T1000 (cell line): ENCODE data around the gene SLC10A7.

ENCODE experiments used
- DNase-seq: peaks from one replicate; lab custom pipeline; 2025; ENCODE audit warnings: mixed read lengths; lab: John Stamatoyannopoulos, UW

Gene SLC10A7

GRCh38 chr4:146439999-146440398 lies 81.7 kb downstream of the SLC10A7 start:
- DNase-seq = no peak

- DNase-seq = no peak
Observed at GRCh38 chr4:146439437-146439836, 82.3 kb downstream of the SLC10A7 start.

GRCh38 chr4:146437778-146438177 lies 84.0 kb downstream of the SLC10A7 start:
- no peak for DNase-seq

- no peak for DNase-seq
Observed at GRCh38 chr4:146436423-146437162, 85.1 kb downstream of the SLC10A7 start.

GRCh38 chr4:146435962-146436361 lies 85.8 kb downstream of the SLC10A7 start:
- DNase-seq = no peak

GRCh38 chr4:146432065-146432464 lies 89.7 kb downstream of the SLC10A7 start:
- no peak for DNase-seq

- no peak for DNase-seq
Observed at GRCh38 chr4:146428298-146428697, 93.4 kb downstream of the SLC10A7 start.

- DNase-seq = no peak
Observed at GRCh38 chr4:146417822-146418221, 103.9 kb downstream of the SLC10A7 start.

- DNase-seq = no peak
Observed at GRCh38 chr4:146415829-146416228, 105.9 kb downstream of the SLC10A7 start.

GRCh38 chr4:146407669-146408084 lies 114.1 kb downstream of the SLC10A7 start:
- no peak for DNase-seq

GRCh38 chr4:146407257-146407656 lies 114.5 kb downstream of the SLC10A7 start:
- DNase-seq = no peak

- no peak for DNase-seq
Observed at GRCh38 chr4:146401274-146401673, 120.5 kb downstream of the SLC10A7 start.

GRCh38 chr4:146398896-146399445 lies 122.8 kb downstream of the SLC10A7 start:
- no peak for DNase-seq

GRCh38 chr4:146398404-146398803 lies 123.3 kb downstream of the SLC10A7 start:
- no peak for DNase-seq

GRCh38 chr4:146389561-146389960 lies 132.2 kb downstream of the SLC10A7 start:
- no peak for DNase-seq

- no peak for DNase-seq
Observed at GRCh38 chr4:146382194-146382593, 139.5 kb downstream of the SLC10A7 start.

- no peak for DNase-seq
Observed at GRCh38 chr4:146381263-146381872, 140.4 kb downstream of the SLC10A7 start.

GRCh38 chr4:146379744-146380143 lies 142.0 kb downstream of the SLC10A7 start:
- no peak for DNase-seq

- DNase-seq = no peak
Observed at GRCh38 chr4:146371812-146372211, 149.9 kb downstream of the SLC10A7 start.

- DNase-seq = no peak
Observed at GRCh38 chr4:146370841-146371240, 150.9 kb downstream of the SLC10A7 start.

- no peak for DNase-seq
Observed at GRCh38 chr4:146369446-146369845, 152.3 kb downstream of the SLC10A7 start.

- no peak for DNase-seq
Observed at GRCh38 chr4:146368209-146368608, 153.5 kb downstream of the SLC10A7 start.

- DNase-seq = no peak
Observed at GRCh38 chr4:146367347-146367746, 154.4 kb downstream of the SLC10A7 start.
